Suprapubic skin (tissue), 3 donors: ENCODE measurements around the gene PRKD2.

ENCODE experiments used
- POLR2A ChIP-seq, 2 donors: fragments of 450-650 bp; IDR thresholded peaks; one replicate each; pipeline ENCODE4 v1.6.1; 2017; ENCODE audit warnings: antibody characterized with exemption in 2 of 2, mild to moderate bottlenecking in 2 of 2, moderate library complexity in 2 of 2
- TF ChIP-seq, protein P1 (sequence below), 2 donors: fragments of 200-600 bp in 1 of 2; fragments of 450-650 bp in 1 of 2; sonication (generic) in 1 of 2; IDR thresholded peaks; one replicate each; pipeline ENCODE4 v1.5.1; 2016 to 2019; ENCODE audit warnings: antibody characterized with exemption in 2 of 2, mild to moderate bottlenecking in 1 of 2, moderate library complexity in 1 of 2

DNA sequence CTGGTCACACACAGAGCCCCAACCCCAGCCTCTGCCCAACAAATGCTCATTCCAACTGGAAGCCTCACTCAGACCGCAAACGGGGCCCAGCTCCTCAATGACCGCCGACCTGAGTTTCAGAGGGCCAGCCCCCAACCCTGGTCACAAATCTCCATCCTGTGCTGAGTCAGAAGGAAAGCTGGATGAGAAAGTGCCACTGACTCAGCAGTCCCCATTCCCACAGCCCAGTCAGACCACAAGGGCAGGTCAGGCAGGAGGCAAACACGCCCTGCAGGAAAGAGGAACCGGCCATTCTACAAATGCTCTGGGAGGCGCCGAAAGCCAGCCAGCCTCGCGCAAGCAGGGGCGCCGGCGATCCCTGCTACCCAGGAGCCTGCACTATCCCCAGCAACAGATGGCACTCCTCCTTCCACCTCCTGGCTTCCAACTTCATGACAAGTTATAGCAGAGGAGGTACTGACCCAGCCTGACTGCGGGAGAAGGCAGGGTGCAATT, 14.1 kb upstream of the PRKD2 start:
- TF ChIP-seq, protein P1, sequence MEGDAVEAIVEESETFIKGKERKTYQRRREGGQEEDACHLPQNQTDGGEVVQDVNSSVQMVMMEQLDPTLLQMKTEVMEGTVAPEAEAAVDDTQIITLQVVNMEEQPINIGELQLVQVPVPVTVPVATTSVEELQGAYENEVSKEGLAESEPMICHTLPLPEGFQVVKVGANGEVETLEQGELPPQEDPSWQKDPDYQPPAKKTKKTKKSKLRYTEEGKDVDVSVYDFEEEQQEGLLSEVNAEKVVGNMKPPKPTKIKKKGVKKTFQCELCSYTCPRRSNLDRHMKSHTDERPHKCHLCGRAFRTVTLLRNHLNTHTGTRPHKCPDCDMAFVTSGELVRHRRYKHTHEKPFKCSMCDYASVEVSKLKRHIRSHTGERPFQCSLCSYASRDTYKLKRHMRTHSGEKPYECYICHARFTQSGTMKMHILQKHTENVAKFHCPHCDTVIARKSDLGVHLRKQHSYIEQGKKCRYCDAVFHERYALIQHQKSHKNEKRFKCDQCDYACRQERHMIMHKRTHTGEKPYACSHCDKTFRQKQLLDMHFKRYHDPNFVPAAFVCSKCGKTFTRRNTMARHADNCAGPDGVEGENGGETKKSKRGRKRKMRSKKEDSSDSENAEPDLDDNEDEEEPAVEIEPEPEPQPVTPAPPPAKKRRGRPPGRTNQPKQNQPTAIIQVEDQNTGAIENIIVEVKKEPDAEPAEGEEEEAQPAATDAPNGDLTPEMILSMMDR (IDR thresholded peaks at IDR 0.05), result no peak
- no peak for TF ChIP-seq POLR2A (IDR thresholded peaks at IDR 0.05)
